Neural cell (in vitro differentiated cells): Measurements from ENCODE around the gene MYO18A.
"Not testable (repeated sequence)": the region's sequence is repeated elsewhere in the genome, so short reads cannot be mapped to it uniquely, and the experiment has no call there.

Experiments used
- EZH2 ChIP-seq: fragments of 200-600, 300-800 bp; shearing (Covaris generic), sonication (generic); IDR thresholded peaks from 2 replicates; pipeline ENCODE4 v1.6.1; 2014; ENCODE audit warnings: antibody characterized with exemption, low read length, borderline replicate concordance, mild to moderate bottlenecking; ENCODE audit not compliant: insufficient read depth, poor library complexity, severe bottlenecking
- MXI1 ChIP-seq: fragments of 450-650 bp; conservative IDR thresholded peaks from 2 replicates; pipeline ENCODE4 v1.6.1; 2014; ENCODE audit warnings: antibody characterized with exemption, mild to moderate bottlenecking; ENCODE audit not compliant: poor library complexity, severe bottlenecking
- POLR2AphosphoS5 ChIP-seq: IDR thresholded peaks from 2 replicates; pipeline ENCODE4 v1.6.1; 2012
- TF ChIP-seq, protein P1 (sequence below): fragments of 450-650 bp; IDR thresholded peaks from 2 replicates; pipeline ENCODE4 v1.5.1; 2014; ENCODE audit warnings: antibody characterized with exemption, mild to moderate bottlenecking, moderate library complexity; ENCODE audit not compliant: poor library complexity, severe bottlenecking
- TF ChIP-seq, protein P2 (sequence below): IDR thresholded peaks from 2 replicates; pipeline ENCODE4 v1.6.1; 2012; ENCODE audit warnings: borderline replicate concordance

DNA sequence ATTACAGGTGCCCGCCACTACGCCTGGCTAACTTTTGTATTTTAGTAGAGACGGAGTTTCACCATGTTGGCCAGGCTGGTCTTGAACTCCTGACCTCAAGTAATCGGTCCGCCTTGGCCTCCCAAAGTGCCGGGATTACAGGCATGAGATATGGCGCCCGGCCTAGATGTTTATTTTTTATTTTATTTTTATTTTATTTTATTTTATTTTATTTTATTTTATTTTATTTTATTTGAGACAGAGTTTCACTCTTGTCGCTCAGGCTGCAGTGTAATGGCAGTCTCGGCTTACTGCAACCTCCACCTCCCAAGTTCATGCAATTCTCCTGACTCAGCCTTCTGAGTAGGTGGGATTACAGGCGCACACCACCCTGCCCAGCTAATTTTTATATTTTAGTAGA lies 41.1 kb upstream of the MYO18A start:
- TF ChIP-seq EZH2, POLR2AphosphoS5, MXI1: not testable (repeated sequence)
- TF ChIP-seq, protein P1, sequence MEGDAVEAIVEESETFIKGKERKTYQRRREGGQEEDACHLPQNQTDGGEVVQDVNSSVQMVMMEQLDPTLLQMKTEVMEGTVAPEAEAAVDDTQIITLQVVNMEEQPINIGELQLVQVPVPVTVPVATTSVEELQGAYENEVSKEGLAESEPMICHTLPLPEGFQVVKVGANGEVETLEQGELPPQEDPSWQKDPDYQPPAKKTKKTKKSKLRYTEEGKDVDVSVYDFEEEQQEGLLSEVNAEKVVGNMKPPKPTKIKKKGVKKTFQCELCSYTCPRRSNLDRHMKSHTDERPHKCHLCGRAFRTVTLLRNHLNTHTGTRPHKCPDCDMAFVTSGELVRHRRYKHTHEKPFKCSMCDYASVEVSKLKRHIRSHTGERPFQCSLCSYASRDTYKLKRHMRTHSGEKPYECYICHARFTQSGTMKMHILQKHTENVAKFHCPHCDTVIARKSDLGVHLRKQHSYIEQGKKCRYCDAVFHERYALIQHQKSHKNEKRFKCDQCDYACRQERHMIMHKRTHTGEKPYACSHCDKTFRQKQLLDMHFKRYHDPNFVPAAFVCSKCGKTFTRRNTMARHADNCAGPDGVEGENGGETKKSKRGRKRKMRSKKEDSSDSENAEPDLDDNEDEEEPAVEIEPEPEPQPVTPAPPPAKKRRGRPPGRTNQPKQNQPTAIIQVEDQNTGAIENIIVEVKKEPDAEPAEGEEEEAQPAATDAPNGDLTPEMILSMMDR, result not testable (repeated sequence)
- TF ChIP-seq, protein P2, sequence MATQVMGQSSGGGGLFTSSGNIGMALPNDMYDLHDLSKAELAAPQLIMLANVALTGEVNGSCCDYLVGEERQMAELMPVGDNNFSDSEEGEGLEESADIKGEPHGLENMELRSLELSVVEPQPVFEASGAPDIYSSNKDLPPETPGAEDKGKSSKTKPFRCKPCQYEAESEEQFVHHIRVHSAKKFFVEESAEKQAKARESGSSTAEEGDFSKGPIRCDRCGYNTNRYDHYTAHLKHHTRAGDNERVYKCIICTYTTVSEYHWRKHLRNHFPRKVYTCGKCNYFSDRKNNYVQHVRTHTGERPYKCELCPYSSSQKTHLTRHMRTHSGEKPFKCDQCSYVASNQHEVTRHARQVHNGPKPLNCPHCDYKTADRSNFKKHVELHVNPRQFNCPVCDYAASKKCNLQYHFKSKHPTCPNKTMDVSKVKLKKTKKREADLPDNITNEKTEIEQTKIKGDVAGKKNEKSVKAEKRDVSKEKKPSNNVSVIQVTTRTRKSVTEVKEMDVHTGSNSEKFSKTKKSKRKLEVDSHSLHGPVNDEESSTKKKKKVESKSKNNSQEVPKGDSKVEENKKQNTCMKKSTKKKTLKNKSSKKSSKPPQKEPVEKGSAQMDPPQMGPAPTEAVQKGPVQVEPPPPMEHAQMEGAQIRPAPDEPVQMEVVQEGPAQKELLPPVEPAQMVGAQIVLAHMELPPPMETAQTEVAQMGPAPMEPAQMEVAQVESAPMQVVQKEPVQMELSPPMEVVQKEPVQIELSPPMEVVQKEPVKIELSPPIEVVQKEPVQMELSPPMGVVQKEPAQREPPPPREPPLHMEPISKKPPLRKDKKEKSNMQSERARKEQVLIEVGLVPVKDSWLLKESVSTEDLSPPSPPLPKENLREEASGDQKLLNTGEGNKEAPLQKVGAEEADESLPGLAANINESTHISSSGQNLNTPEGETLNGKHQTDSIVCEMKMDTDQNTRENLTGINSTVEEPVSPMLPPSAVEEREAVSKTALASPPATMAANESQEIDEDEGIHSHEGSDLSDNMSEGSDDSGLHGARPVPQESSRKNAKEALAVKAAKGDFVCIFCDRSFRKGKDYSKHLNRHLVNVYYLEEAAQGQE, result not testable (repeated sequence)
